Ovary (tissue), 3 donors: Measurements from ENCODE around the gene VPS37B.

ENCODE experiments used
- CTCF ChIP-seq, 3 donors: fragments of 450-650 bp in 2 of 3; fragments of 200-600 bp in 1 of 3; IDR thresholded peaks; one replicate each; pipeline versions ENCODE4 v1.5.1 to v1.8.0; 2016 to 2022; ENCODE audit warnings: antibody characterized with exemption in 3 of 3, mild to moderate bottlenecking in 1 of 3
- EP300 ChIP-seq: sonication (generic); formaldehyde crosslinking; IDR thresholded peaks from one replicate; pipeline ENCODE4 v1.6.1; 2017; ENCODE audit warnings: antibody characterized with exemption
- POLR2A ChIP-seq: fragments of 450-650 bp; IDR thresholded peaks from one replicate; pipeline ENCODE4 v1.6.1; 2017; ENCODE audit warnings: antibody characterized with exemption, mild to moderate bottlenecking, moderate library complexity
- donor health status: DM: no; HTN: no; CAD: no.

DNA sequence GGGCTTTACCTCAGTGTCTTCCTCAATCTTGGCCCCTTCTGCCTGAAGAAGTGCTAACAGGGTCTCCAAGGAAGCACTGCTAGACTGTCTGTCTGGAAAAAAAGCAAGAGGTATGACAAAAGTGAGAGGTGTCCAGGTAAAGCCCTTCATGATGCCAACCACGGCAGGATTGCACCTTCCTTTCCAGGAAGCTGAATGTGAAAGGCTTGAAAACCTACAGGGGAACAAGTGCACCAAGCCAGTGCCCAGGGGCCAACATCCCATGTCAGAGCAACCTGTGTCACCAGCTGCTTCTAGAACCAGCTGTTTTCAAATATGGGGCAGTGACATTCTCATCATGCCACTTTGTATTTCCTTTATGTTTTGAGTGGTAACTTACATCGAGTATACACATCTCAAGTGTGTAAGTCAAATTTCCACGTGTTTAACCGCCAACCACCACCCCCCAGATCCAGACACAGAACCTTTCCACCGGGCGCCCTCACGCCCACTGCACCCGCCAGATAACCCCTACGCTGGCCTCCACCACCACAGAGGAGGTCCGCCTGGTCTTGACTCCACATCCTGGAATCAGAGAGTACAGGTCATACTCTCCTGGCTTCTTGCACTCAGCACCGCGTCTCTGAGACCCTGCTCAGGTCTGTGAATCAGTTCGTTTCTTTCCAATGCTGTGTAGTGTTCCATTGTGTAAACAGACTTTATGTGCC is 27.3 kb downstream of the VPS37B start:
- TF ChIP-seq CTCF (IDR thresholded peaks at IDR 0.05) (no peak), EP300 (no peak), POLR2A (no peak)
